ENCODE results near the gene ISG20L2. TPM values are rescaled to one million over a fixed set of nuclear protein-coding genes. Genes with fewer than 3 reads are reported as not detected.

ISG20L2 gene
- total RNA-seq, 1 donor from 2014 or later, result 27.5 TPM

- peak; percentile 91 for ATAC-seq
Measured at GRCh38 chr1:156740741-156741480, 12.3 kb upstream of the ISG20L2 start, which contains the start of gene MRPL24. MRPL24 (minus strand) TSS chr1:156741088; CDS start chr1:156738704, 2,384 bp downstream.

DNA sequence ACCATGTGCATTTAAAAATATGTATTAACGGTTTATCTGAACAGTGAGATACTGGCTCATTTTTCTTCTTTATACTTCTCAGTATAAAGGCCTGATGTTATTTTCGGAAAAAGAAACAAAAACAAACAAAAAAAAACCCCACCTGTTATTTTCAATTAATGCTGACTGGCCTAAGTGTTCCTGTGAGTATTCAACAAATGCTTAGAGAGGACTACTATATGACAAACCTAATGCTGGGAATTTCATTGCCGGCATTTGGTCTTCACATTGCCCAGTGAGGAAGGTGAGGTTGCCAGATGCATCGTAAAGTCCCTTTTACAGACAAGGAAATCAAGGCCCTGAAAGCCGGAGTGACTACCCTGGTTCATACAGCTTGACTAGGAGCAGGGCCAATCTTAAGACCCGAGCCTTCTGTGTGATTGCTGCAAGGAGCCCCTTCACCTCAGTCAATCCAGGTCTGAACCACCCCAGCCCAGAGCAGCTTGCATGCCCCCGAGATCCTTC lies 11.7 kb upstream of the ISG20L2 start:
- ATAC-seq, result peak; percentile 10

- no peak for ATAC-seq
Measured at GRCh38 chr1:156738916-156739315, 10.3 kb upstream of the ISG20L2 start.

GRCh38 chr1:156738407-156738806 lies 9.8 kb upstream of the ISG20L2 start:
- no peak for ATAC-seq

DNA sequence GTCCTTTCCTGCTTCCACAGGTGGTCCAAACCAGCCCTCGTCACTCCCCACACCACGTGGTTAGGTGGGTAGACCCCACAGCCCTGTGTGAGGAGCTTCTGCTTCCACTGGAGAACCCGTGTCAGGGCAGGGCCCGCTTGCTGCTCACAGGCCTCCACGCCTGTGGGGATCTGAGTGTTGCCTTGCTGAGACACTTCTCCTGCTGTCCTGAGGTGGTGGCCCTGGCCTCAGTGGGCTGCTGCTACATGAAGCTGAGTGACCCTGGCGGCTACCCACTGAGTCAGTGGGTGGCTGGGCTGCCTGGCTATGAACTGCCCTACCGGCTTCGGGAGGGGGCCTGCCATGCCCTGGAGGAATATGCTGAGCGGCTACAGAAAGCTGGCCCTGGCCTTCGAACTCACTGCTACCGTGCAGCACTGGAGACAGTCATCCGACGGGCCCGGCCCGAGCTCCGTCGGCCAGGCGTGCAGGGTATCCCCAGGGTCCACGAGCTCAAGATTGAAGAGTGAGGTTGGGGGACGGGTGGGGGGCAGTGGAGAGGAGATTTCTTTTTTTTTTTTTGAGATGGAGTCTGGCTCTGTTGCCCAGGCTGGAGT lies 5.5 kb upstream of the ISG20L2 start:
- no peak for ATAC-seq

DNA sequence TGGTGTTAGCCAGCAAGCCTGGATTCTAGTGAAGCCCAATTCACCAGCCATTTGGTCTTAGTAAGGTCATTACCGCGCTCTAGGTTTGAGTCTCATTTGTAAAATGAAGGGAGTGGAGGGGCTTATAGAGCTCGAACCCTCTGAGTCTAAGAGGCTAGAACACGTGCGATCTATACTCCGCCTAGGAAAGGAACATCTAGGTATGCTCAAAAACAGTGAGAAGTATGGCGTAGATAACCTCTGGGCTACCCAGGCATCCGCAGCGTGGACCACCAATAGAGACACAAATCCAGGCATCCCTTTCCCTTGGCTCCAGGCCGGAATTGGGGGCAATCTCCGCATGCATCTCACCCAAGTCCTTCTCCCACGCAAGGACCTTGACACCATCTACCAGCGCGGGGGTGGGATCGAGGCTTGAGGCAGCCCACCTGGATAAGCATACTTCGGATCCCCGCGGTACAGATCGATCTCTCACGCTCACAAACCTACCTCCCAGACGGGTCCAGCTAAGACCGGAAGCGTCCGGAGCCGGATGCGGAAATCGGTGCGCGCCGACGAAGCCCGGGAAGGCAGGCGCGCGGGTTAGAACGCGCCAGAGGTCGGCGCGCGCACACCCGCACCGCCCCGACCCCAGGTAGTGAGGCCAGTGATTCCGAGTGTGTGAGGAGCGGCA lies 504 bp downstream of the ISG20L2 start, which contains the start of gene METTL25B:
Gene METTL25B, plus strand, starts transcription at position 544 of the 673 bp plus-strand sequence. CDS start 636 bp downstream, outside the sequence.
- ATAC-seq, result peak; percentile 81

DNA sequence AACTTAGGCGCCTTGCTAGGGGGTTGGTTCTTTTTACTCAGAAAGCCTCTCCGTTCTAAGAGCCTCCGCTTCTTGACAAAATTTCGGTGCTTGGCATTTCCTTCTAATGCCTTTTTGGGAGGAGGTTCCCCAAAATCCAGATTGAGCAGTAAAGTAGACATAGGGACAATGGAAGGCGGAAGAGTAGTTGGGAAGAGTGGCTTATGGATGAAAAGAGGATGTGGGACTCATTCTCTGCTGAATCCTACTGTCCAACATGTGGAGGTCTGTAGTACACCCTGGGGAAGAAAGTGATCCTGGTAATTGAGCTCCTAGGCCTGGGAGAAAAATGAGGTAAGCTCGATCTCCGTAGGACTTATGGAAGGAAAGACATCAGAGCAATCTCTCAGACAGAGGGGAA lies 1.1 kb downstream of the ISG20L2 start:
- no peak for ATAC-seq

GRCh38 chr1:156726549-156727226 lies 1.9 kb downstream of the ISG20L2 start:
- ATAC-seq, result peak; percentile 2

- ATAC-seq, result peak; percentile 62
Measured at GRCh38 chr1:156725683-156726280, 2.8 kb downstream of the ISG20L2 start.

- no peak for ATAC-seq
Measured at GRCh38 chr1:156721535-156721934, 7.0 kb downstream of the ISG20L2 start.

DNA sequence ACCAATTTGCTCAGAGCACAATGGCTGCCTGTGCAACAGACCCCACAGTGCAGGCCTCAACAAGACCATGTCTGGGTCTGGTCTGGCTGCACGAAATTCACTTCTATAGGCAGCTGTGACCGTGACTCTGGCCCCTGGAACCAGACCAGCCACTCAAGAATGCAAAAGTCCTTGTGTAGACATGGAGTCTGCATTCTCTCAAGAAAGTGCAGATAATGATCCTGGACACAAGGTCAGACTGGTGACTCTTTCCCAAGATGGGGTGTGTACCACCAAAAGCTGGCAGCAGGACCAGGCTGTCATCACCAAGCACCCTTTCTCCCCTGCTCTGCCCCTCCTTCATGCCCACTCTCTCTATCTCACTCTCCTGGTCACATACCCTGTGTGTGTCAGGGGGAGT lies 7.4 kb downstream of the ISG20L2 start:
- no peak for ATAC-seq

DNA sequence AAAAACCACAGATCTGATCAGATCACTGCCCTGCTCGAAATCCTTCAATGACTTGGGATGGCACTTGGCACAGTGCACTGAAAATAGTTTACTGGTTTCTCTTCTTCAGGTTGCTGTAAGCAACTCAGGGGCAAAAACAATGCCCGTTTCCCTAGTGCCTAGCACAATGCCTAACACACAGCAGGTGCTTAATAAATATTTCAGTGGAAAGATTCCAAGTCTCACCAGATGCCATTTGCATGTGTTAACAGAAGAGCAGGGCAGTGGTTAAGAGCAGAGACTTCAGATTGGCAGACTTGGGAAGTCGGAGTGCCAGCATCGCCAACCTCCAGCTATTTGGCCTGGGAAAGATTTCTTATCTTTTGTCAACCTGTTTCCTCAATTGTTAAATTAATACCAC lies 11.2 kb downstream of the ISG20L2 start:
- no peak for ATAC-seq

- ATAC-seq, result no peak
Measured at GRCh38 chr1:156714830-156715229, 13.7 kb downstream of the ISG20L2 start.

DNA sequence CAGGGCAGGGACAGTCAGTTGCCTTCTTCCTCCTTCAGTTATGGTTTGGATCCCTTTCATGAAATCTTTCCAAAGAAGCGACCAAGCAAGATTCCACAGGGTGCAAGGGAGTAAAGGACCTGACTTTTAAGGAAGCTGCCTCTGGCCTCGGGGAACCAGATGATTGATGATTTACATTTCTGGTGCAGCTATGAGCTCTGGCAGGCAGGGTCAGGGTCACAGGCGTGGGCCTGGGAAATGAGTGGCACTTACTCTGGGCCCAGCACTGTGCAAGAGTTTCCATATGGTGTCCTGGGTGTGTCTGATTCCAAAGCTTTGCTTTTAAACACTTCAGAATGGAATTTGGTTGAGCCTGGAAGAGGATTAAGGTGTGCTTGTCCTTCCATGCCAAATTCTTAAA lies 15.9 kb downstream of the ISG20L2 start:
- ATAC-seq, result peak; percentile 78

DNA sequence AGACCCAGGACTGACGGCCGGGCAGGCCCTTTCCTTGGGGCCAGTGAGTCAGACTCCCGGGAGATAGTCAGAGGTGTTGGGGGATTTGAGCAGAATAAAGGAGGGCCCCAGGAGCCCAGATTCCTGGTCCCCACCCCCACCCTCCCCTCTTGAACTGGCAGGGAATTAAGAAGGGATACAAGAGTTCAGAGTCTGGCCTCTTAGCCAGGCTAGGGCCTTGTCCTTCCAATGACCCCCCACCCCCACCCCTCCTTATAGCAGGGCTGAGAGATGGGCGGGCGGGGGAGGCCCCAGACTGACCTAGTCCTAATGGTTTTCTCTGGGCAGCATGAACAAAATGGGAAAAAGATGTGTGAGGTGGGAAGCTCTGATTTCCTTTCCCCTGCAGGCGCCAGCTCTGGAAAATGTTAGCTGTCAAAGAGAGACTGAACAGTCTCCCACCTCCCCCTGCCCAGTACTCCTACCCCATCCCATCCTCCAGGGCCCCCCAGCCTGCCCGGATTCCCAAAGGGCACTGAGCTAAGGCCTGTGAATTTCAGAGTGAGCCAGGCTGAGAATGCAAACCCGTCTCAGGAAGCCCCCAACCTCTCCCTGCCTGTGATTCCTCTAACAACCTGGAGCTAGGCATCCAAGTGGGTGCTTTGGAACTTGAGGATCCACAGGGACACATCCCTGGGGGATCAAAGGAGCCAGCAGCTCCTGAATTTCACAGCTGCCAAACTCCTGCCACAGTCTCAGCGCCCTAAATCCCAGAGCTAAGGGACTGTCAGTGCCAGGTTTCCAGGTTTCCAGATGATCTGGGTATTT lies 17.4 kb downstream of the ISG20L2 start:
- no peak for ATAC-seq

DNA sequence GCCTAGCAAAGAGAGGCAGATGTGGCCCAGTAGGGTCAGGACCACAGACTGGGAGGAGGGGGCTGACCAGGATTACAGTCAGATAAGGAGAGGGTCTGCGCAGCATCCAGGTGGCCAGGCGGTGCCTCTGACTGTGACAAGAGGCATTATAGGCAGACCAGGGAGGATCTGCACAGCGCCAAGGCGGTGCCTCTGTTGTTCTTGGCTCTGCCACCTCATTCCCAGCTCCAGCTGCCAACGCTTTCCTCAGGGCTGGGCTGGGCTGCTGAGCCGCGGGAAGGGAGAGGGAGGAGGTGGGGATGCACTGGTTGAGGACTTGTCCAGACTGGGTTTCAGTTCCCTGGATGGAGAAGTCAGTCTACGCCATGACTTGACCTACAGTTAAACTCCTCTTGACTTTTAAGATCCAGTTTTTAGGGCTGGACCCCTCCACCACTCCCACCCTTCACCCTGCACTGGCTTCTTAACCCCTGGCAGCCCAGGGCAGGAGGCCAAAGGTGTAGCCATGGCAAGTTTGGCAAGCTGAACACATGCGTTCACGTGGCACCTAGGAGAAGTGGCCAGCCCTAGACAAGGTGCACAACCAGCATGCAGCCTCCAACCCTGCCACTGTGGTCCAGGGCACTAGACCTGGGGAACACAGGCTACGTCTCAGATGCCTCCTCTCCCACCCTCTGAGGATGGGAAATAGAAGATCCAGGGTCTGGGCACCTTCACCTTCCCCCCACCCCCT lies 18.6 kb downstream of the ISG20L2 start:
- peak; percentile 69 for ATAC-seq

DNA sequence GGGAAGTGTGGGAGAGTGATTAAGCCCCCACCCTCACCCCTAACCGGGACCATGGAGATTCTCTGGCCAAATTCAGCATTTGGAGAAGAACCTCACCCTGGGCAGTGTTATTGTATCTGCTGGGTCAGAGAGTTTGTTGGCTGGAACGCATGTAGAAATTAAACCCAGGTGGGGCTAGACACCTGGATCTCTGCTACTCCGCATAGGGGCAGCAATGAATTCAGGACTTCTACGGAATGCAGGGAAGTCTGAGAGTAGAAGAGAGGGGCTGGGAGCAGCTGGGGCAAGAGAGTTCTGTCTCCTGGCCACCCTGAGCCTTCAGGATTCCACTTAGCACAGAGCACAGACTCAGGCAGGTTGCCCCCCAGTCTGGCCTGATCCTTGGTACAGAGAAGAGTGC lies 19.5 kb downstream of the ISG20L2 start:
- no peak for ATAC-seq

DNA sequence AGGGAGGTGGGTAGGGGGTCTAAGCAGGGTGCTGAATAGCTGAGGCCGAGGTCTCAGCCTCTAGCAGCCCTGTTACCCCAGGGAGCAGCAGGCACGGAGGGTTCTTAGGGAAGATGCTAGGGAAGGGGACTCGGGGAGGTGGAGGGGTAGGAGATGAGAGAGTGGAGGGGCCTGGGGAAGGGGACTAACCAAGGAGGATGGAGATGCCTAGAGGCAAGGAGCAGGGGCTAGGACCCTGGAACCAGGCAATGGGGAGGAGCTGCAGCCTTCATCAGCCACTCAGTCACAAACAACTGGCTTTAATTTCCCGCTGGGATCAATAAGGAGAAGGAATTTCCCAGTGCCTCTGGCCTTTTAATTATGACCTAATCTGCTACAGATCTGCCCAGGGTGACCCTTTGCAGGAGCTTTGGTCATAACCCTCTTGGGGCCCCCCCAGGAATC lies 20.3 kb downstream of the ISG20L2 start:
- ATAC-seq, result no peak

DNA sequence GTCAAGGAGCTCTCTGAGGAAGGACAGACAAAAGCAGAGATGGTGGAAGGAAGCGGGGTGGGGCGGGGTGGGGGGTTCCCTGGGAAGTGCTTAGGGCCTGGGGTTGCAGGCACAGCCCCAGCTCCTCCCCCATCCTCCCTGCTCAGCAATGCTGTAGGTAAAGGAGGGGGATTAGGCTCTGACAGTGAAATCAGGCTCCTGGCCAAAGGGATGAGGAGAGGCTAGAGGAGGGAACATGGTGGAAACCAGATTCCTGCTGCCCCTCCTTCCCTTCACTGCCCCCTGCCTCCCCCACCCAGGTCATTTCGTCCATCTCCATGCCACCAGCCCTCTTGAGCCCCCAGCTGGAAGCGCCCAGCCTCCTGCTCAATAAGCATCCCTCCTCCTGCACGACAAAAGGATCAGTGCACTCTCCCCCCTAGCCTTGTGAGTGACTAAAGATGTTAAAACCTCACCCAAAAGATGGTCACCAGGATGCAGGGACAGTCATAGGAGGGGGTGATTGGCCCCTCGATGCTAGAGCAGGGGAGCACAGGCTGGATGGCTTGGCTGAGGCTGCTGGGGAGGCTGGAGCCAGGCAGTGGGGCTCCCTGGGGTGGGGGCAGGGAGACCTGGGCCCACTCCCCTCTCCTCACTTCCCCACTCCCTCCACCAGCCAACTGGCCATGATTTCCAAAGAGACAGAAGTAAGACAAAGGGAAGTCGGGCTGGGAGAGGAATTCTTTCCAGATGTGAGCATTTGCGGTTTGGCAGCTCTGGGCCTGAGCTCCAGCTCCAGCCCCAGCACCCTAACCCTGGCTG lies 20.9 kb downstream of the ISG20L2 start:
- no peak for ATAC-seq

Data from esophagus mucosa (tissue), 1 donor.